Left renal pelvis (tissue), 4 donors: ENCODE results near the gene FAM120A. TPM values are rescaled to one million over a fixed set of nuclear protein-coding genes. Genes with fewer than 3 reads are reported as not detected.

Experiments used
- DNase-seq, 4 donors: peaks; one replicate each; pipeline ENCODE4 v3.0.0-alpha.2; 2013; ENCODE audit warnings: low read depth in 4 of 4, low spot score in 3 of 4
- polyA plus RNA-seq, 4 donors: library from polyadenylated mRNA; unstranded; fragments of 120-200 nt; gene quantifications; one replicate each; pipeline ENCODE4 v1.2.1, GENCODE V29; 2013; ENCODE audit not compliant: insufficient read length in 4 of 4

Gene FAM120A
- polyA plus RNA-seq, 4 donors, result 60.6 to 78.3 (median 78.0) TPM

GRCh38 chr9:93574900-93575795 is 123.7 kb downstream of the FAM120A start:
- no peak for DNase-seq

GRCh38 chr9:93575796-93576257 is 124.3 kb downstream of the FAM120A start:
- DNase-seq, result no peak

- no peak for DNase-seq
Observed at GRCh38 chr9:93576258-93577077, 125.0 kb downstream of the FAM120A start, which contains the start of gene PHF2. TSS of gene PHF2 (plus strand) at chr9:93576584. CDS start at chr9:93576774, 190 bp downstream.

GRCh38 chr9:93577078-93577974 is 125.8 kb downstream of the FAM120A start:
- DNase-seq, result no peak

- no peak for DNase-seq
Observed at GRCh38 chr9:93577975-93578682, 126.6 kb downstream of the FAM120A start.

GRCh38 chr9:93578844-93579243 is 127.4 kb downstream of the FAM120A start:
- no peak for DNase-seq

- DNase-seq, result no peak
Observed at GRCh38 chr9:93579711-93580516, 128.4 kb downstream of the FAM120A start.

- no peak for DNase-seq
Observed at GRCh38 chr9:93580654-93581380, 129.3 kb downstream of the FAM120A start.

- no peak for DNase-seq
Observed at GRCh38 chr9:93582115-93582514, 130.6 kb downstream of the FAM120A start.

GRCh38 chr9:93582550-93582949 is 131.1 kb downstream of the FAM120A start:
- DNase-seq, result no peak

- no peak for DNase-seq
Observed at GRCh38 chr9:93585259-93585658, 133.8 kb downstream of the FAM120A start.

- DNase-seq, result no peak
Observed at GRCh38 chr9:93585695-93586094, 134.2 kb downstream of the FAM120A start.

- DNase-seq, result no peak
Observed at GRCh38 chr9:93586290-93587057, 135.0 kb downstream of the FAM120A start.

- no peak for DNase-seq
Observed at GRCh38 chr9:93587284-93587650, 135.8 kb downstream of the FAM120A start.

GRCh38 chr9:93587651-93588347 is 136.3 kb downstream of the FAM120A start:
- no peak for DNase-seq

- DNase-seq, result no peak
Observed at GRCh38 chr9:93588641-93589609, 137.4 kb downstream of the FAM120A start.
